Stimulated activated CD8-positive, alpha-beta memory T cell treated with anti-CD3 and anti-CD28 coated beads, Interleukin-4, amount 100 ng/mL, for 24 hours (primary cell): Measurements from ENCODE around the gene FBXW7.

Experiments used
- DNase-seq: peaks from one replicate; pipeline ENCODE4 v3.0.0-alpha.2; 2020; ENCODE audit warnings: low read depth

The FBXW7 gene

DNA sequence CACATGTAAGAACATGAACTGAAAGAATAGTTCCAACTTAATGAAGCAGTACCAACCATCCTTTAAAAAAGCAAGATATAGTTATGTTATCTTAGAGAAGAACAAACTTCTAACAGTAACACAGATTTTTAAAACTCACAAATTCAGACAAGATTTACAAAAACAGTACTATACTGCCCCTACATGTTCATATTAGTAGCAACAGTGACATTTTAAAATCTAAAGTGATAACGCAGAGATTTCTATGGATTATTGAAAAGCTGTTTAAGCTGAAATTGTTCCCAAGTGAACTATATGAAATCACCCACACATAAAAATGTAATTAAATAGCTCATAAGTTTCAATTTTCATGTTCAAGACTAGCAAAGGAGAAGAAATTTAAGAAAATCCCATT lies 166.0 kb downstream of the FBXW7 start:
- DNase-seq = no peak

DNA sequence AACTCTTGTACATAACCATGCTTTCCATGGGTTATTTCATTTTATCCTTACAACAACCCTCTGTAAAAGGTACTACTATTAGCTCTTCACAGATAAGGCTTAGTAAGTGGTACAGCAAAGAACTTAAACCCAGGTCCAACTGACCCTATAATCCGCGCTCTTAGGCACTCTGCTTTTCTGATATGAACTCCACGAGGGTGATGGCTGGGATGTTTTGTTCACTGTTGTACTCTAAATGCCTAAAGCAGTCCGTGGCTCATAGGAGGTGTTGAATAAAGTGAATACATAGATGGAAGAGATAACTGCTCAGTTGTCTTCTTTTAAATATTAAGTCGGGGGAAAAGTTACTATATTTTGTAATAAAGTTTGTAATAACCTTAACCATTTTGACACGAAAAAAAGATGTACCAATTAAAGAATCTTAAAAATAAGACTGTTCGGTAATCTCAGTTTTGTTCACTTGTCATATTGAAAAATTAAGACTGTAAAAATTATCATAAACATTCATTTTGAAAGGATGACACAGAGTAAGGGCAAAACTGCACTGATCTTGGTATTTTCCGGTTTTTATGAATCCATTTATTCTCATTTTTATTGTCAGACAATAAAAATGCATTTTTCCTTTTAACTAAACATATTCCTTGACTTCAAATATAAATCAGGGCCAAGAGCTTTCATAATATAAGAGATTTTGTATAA lies 166.5 kb downstream of the FBXW7 start:
- DNase-seq = no peak

DNA sequence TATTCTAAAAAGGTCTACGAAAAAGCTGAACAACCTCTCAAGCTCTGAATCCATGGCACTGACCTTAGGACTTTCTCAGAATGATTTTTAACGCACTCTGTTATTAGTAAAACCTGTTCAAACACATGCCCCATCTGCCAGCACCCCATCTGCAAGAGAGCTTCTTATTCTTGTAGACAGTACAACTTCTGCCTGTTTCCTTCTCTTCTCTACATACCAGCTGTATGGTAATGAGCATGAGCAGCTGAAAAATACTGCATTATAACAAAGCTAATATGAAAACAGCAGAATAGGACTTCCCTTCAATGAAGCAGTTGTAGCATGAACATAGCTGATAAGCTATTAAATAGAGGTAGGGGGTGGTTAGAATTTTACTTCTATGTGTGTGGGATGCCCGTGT lies 167.9 kb downstream of the FBXW7 start:
- DNase-seq = no peak

DNA sequence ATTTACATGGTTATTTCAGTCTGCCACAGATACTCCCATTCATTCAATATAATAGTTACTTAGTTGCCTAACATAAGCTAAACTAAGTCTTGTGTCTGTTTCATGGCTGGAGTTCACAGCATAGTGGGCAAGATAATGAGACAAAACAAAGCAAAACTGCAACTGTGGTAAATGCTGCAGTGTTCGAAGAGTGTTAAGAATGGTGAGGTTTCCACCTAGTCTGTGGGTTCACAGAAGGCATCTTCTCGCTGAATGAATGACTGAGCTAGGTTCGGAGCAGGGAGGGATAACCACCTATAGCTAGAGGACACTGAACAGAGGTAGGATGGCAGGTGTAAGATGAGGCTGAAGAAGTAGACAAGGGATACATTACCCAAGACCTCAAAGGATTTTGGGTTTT lies 171.0 kb downstream of the FBXW7 start:
- no peak for DNase-seq

DNA sequence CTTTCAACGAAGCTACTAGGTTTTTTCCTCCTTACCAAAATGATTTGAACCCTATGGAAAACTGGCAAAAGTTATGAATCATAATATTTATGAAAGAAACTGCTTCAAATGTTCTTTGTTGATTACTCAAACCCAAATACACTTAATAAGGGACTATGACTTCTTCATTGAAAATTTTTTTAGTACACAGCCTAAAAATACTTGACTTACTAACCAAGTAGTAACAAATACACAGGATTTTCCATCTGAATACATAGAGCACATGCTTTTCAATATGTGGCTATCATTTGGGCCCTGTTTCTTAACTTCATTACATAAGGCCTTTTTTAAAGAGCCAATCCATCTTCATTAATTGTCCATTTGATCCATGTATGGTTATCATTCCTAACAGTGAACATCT lies 171.5 kb downstream of the FBXW7 start:
- no peak for DNase-seq

DNA sequence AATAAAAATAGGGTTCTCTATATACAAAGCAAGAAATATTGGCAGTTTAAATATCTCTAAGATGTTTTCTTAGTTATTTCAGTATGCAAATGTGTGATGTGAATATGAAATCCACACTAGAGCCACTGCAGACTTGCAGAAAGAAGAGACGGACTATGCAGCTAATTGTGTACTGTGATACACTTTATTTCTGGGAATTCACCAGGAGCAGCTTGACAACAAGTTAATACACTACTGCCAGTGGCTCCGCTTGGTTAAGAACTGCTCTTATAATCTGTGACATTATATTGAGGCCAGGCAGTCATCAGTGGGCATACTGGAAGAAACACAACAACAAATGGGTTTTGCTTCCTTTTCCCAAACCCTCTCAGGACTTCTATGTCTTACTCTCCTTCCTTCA lies 172.0 kb downstream of the FBXW7 start:
- DNase-seq = no peak

DNA sequence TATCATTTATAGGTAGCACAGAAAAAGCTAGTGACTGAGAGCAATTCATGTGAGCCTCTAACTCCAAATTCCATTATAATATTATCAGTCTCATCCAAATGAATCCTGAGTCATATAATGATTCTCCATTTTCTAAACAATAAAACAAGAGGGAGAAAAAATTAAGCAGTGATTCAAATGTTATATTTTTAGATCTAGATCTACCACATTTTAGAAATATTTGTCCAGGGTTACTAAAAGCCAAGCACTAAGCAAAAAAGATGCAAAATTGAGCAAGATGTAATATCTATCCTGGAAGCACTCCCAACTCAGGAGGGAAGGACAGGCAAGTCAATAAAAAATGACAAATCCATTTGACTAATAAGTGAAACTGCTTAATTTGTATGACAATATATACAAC lies 172.8 kb downstream of the FBXW7 start:
- no peak for DNase-seq

DNA sequence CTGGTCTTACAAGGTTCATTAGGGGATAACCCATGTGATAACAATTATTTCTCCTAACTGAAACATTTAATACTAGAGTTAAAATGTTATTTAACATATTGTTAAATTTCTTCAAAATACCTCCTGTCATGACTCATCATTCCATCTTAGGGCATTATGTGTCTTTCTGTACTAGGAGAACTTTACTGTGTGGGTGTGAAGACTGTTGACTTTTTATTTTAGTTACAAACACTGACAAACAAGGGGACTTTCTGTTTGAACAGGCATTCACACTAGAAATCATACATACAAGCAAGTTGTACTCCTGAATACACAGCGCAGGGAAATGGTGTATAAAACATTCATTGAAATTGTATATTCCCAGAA lies 175.9 kb downstream of the FBXW7 start:
- no peak for DNase-seq

DNA sequence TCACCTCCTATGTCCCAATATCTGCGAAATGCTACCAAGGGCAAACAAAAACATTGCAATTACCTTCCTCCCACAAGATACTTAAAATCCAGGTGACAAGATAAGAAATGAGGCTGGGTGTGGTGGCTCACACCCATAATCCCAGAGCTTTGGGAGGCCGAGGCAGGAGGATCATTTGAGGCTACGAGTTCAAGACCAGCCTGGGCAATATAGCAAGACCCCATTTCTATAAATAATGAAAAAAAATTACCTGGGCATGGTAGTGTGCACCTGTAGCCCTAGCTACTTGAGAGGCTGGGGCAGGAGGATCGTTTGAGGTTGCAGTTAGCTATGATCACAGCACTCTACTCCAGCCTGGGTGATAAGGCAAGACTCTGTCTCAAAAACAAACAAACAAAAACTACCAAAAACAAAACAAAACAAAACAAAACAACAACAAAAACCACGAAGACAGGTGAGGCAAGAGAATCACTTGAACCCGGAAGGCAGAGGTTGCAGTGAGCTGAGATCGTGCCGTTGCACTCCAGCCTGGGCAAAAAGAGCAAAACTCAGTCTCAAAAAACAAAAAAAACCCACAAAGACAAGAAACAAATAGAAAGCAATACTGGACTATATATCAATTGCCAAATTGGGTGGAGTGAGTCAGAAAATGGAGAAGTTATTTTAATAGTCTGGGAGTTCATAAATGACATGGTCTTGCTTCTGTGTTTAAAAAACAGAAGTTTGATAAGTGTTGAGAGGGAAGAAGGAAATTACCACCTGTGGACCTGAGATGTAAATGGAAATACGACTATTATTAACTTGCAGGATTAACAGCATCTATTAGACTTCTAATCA lies 176.5 kb downstream of the FBXW7 start:
- no peak for DNase-seq

DNA sequence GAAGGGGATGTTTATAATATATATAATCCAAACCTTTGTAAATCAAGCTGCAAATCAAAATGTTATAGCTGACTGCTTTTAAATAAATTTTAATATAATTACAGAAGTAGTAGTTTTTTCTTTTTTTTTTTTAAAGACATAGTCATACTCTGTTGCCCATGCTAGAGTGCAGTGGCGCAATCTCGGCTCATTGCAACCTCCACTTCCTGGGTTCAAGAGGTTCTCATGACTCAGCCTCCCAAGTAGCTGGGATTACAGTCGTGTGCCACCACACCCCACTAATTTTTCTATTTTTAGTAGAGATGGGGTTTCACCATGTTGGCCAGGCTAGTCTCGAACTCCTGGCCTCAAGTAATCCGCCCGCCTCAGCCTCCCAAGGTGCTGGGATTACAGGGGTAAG lies 178.7 kb downstream of the FBXW7 start:
- no peak for DNase-seq

DNA sequence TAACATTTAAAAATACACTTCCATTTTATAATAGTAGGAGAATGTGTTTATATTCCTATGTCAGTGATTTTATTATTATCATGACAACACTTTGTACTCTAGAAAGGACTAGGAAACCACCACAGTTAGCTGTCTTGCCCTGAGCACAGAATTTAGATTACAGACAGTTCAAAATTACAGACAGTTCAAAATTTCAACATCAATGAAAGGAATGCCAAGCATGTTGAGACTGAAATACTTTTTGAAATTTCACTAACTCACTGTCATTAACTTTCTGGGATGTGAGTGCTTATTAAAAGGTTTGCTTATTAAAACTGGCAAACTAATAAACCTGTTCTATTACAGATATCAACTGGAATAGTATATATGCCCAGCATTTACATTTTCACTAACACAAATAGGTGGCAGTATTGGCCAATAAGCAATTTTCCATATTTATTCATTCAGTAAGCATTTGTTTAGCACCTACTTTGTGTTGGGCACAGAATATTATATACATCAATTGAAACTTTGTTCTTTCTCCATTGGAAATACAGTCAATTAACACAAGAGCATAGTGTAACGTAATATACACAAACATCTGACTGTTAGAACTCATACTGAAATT lies 179.4 kb downstream of the FBXW7 start:
- no peak for DNase-seq

DNA sequence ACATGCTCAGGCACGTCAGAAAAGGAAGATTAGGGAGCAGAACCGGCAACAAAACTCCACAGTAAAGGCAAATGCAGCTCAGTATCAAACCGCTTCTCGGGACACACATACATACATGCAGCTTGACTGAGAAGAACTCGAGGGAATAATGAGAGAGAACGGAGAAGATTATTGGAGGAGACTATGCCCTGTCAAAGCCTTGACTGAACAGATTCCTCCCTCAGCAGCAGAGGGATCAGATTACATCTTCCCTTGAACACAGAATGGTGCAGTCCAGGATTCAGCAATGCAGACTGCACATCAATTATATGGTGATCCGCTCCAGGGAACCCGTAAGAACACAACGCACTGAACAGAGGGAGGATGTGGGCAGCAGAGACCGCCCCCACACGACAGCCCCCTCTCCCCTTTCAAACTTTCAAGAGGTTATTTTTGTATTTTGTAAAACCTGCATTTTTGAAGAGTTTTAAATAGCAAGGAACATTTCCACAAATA lies 183.2 kb downstream of the FBXW7 start:
- DNase-seq = no peak

DNA sequence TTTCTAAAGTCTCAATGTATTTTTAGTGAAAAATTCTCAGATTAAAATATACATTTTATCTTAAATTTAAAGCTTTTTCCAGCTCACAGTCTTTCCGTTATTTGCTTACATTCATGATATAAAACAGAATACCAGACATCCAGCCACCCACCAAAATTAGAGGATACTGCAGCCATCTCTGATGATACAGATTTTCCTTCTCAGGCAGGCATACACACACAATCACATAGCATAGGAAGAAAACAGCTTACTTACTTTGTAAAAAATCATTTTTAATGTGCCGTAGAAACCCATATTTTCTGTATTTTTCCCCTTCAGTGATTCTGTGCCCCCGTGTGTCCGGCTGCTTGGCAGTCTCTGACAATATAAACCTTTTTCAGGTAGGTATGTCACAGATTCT lies 183.7 kb downstream of the FBXW7 start:
- DNase-seq = no peak

DNA sequence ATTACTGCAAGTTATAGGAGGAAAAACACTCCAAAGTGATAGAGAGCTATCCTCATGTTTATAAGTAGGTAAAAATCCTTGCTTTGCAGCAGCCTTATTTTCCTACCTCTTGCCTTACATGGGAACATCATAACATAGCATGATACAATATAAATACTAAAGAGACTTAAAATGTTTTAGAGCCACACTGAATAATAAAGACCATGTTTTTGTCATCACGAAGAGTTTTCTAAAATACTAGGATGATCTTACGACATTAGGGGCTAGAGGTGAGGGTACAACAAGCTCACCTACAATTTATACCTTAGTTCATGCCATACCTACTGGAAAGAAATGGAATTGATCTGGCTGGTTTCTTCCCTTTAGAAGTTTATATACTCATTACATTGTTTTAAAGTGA lies 184.8 kb downstream of the FBXW7 start:
- DNase-seq = no peak

DNA sequence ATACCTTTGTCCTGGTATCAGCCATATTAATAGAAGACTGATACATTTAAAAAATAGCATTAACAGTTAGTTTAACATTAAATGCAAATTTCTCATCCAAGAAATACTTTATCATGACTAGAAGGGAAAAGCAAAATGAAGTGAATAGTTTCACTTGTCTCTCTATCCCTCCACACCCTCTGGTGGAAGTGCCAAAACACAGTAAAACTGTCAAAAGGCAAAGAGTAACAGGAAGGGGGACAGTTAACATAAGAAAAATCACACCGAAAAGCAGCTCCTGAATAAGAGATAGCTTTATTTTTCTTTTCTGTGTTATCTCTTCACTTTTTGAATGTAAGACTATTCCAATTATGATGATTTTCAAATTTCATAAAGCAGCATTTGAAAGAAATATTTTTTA lies 187.2 kb downstream of the FBXW7 start:
- no peak for DNase-seq

DNA sequence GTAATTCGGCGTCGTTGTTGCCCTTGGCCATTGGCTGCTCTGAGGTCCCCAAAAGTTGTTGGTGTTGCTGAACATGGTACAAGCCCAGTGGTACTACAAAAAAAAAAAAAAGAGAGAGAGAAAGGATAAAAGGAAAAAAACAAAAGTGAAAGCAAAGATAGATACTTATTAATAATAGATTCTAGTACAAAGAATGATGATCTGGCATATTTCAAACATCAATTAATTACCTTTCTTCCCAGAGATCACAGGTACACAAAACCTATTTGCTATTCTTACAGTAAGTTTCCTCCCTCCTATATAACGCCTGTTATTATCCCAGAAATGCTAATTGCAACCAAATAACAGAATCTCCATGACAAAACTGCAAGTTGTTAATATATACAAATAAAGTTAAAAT lies 188.9 kb downstream of the FBXW7 start:
- no peak for DNase-seq

DNA sequence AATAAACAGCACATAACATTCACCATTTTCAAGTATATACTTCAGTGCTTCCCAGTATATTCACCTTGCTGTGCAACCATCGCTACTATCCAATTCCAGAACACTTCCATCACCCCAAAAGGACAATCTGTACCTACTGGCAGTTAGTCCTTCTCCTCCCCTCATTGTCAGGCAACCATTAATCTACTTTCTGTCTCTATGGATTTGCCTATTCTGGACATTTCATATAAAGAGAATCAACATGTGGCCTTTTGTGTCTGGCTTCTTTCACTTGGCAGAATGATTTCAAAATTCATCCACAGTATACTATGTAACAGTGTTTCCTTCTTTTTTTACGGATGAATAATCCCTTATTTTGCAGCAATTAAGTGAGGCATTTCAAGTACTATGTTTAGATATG lies 189.4 kb downstream of the FBXW7 start:
- DNase-seq = no peak

DNA sequence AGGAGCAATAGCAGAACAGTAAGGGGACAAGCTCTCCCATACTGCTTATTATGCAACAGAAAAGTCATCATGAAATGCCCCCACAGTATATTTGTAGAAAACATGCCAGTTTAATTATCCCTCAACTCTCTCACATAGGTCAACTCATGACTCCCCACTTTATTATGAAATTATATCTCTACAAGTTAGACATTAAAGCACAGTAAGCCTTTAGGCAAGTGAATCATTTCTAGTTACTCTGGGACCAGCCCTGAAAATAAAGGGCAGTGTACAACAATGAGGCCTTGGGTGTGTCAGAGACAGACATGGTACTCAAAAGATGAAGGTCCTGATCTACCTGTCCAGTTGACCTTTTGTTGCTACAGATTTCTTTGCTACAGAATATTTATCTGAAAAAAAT lies 191.9 kb downstream of the FBXW7 start:
- DNase-seq = no peak

DNA sequence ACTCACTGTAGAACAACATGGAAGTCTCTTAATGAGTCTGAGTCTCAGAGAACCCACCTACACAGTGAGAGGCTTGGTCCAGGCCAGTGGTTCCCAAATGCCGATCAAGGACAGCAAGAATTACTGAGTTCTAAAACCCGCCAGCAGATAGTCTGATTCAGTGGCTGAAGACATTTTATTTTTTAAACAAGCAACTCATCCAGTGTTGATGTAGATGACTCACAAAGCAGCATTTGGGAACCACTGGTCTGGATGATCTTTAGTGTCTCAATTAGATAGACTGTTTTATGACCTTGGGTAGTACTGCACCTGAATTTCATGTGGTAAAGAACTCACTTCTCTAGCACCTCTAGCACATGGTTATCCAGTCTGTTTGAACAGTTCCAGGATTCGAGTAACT lies 193.6 kb downstream of the FBXW7 start:
- DNase-seq = no peak

DNA sequence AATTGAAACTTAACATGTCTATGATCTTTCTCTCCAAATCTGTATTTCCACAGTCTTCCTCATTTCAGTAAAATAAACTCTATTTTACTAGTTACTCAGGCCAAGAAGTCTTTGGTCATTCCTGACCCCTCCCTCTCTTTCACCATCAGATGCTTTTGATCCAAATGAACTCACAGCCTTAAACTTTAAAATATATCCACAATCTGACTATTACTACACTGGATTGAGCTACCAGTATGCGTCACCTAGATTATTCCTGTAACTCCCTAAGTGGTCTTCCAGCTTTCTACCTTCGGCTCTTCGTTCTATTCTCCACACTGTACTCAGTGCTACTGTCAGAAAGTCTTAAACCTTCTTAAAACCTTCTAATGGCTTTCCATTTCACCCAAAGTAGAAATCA lies 195.1 kb downstream of the FBXW7 start:
- DNase-seq = no peak

DNA sequence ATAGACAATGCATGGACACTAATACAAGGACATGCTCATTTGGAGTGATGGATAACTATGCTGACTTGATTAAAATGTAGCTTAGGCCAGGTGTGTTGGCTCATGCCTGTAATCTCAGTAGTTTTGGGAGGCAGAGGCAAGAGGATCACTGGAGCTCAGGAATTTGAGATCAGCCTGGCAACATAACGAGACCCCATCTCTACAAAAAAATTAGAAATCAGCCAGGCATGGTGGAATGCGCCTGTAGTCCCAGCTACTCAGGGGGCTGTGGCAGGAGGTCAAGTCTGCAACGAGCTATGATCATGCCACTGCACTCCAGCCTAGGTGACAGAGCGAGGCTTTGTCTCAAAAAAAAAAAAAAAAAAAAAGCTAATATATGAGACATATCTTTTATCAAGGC lies 196.3 kb downstream of the FBXW7 start:
- no peak for DNase-seq

DNA sequence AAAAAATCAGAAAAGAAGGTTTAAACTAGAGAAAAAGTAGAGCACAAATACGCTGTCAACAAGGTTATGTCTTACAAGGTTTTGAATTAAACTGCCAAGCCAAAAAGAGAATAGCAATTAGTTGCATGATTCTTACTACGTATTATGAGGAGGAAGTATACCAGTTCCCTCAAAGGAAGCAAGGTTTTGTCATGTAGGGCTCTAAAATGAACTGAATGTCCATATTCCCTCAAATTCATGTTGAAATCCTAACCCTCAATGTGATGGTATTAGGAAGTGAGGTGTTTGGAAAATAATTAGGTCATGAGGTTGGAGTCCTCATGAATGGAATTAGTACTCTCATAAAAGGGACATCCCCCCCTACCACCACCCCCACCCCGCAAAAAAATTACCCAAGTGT lies 201.0 kb downstream of the FBXW7 start:
- DNase-seq = no peak

DNA sequence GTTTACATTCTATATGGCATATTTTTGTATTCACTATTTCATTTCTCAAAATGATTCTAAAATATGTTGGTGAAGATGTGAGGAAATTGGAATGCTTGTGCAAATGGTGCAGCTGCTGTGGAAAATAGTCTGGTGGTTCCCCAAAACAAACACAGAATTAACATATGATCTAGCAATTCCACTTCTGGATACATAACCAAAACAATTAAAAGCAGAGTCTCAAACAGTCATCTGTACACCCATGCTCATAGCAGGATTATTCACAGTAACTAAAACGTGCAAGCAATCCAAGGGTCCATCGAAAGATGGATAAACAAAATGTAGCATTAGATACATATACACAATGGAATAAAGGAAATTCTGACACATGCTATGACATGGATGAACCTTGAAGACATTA lies 204.8 kb downstream of the FBXW7 start:
- no peak for DNase-seq
